Measurements from ENCODE around the gene PIGB.
A peak's percentile ranks its signal among the peaks of the same experiment; 100 is the strongest.
"Not testable (repeated sequence)": the region's sequence is repeated elsewhere in the genome, so short reads cannot be mapped to it uniquely, and the experiment has no call there.

PIGB gene

GRCh38 chr15:55318588-55319494, at the start of gene PIGB, which contains the start of gene PIGBOS1:
Gene PIGB, plus strand, starts transcription at chr15:55319222. Its CDS starts 29 bp downstream, at chr15:55319251.
Gene PIGBOS1, minus strand, starts transcription at chr15:55319123. Its CDS starts 1,331 bp downstream, at chr15:55317792.
- DNase-seq (ENCODE audit: low read depth): peak; percentile 71

- DNase-seq (ENCODE audit: low read depth): no peak
These were observed 48.7 kb upstream of the PIGB start for GRCh38 chr15:55270291-55270690.

- DNase-seq (ENCODE audit: low read depth): no peak
These were observed 42.7 kb upstream of the PIGB start for GRCh38 chr15:55276324-55276723.

- DNase-seq (ENCODE audit: low read depth): peak; percentile 43
These were observed 41.9 kb upstream of the PIGB start for GRCh38 chr15:55277116-55277564.

- no peak for DNase-seq (ENCODE audit: low read depth)
These were observed 41.3 kb upstream of the PIGB start for GRCh38 chr15:55277715-55278114.

GRCh38 chr15:55279100-55279745, 39.8 kb upstream of the PIGB start:
- no peak for DNase-seq (ENCODE audit: low read depth)

- DNase-seq (ENCODE audit: low read depth): peak; percentile 35
These were observed 39.2 kb upstream of the PIGB start for GRCh38 chr15:55279746-55280351.

- not testable (repeated sequence) for DNase-seq (ENCODE audit: low read depth)
These were observed 38.4 kb upstream of the PIGB start for GRCh38 chr15:55280589-55280988.

GRCh38 chr15:55281517-55282228, 37.3 kb upstream of the PIGB start:
- no peak for DNase-seq (ENCODE audit: low read depth)

GRCh38 chr15:55282284-55282833, 36.7 kb upstream of the PIGB start:
- DNase-seq (ENCODE audit: low read depth): no peak

- DNase-seq (ENCODE audit: low read depth): no peak
These were observed 35.5 kb upstream of the PIGB start for GRCh38 chr15:55283379-55284147.

- no peak for DNase-seq (ENCODE audit: low read depth)
These were observed 34.6 kb upstream of the PIGB start for GRCh38 chr15:55284426-55284825.

- not testable (repeated sequence) for DNase-seq (ENCODE audit: low read depth)
These were observed 32.4 kb upstream of the PIGB start for GRCh38 chr15:55286442-55287189.

- no peak for DNase-seq (ENCODE audit: low read depth)
These were observed 30.9 kb upstream of the PIGB start for GRCh38 chr15:55288006-55288717.

GRCh38 chr15:55289011-55289745, 29.8 kb upstream of the PIGB start:
- DNase-seq (ENCODE audit: low read depth): peak; percentile 23

- peak; percentile 81 for DNase-seq (ENCODE audit: low read depth)
These were observed 29.1 kb upstream of the PIGB start, which contains the start of gene RAB27A for GRCh38 chr15:55289746-55290527. Gene RAB27A, minus strand, starts transcription at chr15:55289813. Its CDS starts 54,879 bp downstream, at chr15:55234934.

GRCh38 chr15:55290528-55291057, 28.4 kb upstream of the PIGB start:
- peak; percentile 84 for DNase-seq (ENCODE audit: low read depth)

Data from activated T-cell treated with anti-CD3 and anti-CD28 coated beads for 48 hours (primary cell).